HG02840 (cell line): Measurements from ENCODE around the gene TAAR2.
"Not testable (repeated sequence)": the region's sequence is repeated elsewhere in the genome, so short reads cannot be mapped to it uniquely, and the experiment has no call there.

Experiments used
- ATAC-seq: cut with Tn5 transposase; IDR thresholded peaks from one replicate; pipeline ENCODE4 v1.9.1; 2021; ENCODE audit warnings: mild to moderate bottlenecking, moderate library complexity, moderate number of reproducible peaks; ENCODE audit not compliant: unreplicated experiment, low FRiP score

TAAR2 gene, protein sequence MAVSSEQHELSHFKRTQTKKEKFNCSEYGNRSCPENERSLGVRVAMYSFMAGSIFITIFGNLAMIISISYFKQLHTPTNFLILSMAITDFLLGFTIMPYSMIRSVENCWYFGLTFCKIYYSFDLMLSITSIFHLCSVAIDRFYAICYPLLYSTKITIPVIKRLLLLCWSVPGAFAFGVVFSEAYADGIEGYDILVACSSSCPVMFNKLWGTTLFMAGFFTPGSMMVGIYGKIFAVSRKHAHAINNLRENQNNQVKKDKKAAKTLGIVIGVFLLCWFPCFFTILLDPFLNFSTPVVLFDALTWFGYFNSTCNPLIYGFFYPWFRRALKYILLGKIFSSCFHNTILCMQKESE

DNA sequence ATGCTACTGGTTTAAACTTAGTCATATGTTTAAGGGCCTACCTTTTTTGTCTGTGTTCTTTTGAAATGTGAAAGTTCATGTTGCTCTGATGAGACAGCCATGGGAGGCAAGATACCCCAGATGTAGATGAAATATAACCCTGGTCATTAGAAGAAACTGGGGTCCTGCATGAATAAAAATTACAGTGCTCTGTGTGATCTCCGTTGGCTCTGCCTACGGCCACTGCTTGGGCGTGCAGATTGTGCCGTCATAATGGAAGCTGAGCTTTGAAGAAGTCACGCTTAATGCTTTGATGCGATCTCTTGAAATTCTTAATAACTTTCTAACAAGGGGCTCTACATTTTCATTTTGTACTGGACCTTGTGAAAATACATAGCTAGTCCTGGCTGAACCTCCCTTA is at the start of gene TAAR2:
Gene TAAR2, minus strand, starts transcription at position 101 of the 400 bp plus-strand sequence. Its CDS starts 0 bp downstream, at position 101.
- no peak for ATAC-seq

DNA sequence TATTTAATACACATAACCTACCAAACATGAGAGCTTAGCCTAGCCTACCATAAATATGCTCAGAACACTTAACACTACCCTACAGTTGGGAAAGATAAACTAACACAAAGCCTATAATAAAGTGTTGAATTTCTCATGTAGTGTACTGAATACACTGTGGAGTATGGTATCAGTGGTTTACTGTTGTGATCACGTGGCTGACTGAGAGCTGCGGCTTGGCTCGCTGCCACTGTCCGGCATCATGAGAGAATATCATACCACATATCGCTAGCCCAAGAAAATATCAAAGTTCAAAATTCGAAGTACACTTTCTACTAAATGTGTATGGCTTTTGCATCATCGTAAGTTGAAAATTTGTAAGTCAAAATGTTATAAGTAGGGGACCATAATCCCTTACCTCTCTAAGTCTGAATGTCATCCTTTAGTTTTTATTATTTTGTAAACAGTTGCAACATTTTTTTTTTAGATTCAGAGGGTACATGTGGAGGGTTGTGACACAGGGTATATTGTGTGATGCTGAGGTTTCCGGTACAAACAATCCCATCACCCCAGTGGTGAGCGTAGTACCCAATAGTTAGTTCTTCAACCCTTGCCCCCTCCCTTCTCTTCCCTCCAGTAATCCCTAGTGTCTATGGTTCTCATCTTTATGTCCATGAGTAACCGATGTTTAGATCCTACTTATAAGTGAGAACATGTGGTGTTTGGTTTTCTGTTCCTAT is 49.5 kb upstream of the TAAR2 start:
- no peak for ATAC-seq

DNA sequence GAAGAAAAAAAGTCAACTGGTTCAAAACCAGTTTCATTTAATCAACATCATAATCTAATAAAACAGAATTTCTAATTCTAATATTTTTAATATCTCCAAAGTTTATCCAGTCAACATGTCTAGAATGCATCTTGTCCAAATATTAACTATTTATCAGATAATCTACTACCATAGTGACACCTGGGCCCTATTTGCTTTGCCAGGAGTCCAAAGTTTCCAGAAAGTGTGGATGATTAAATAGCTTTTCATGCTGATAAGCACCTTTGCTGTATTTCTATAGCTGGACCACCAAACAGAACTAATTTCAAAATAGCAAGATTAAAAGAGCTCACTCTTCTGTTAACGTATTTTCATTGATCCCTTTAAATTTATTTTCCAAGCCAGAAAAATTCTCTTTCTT is 47.2 kb upstream of the TAAR2 start:
- no peak for ATAC-seq

DNA sequence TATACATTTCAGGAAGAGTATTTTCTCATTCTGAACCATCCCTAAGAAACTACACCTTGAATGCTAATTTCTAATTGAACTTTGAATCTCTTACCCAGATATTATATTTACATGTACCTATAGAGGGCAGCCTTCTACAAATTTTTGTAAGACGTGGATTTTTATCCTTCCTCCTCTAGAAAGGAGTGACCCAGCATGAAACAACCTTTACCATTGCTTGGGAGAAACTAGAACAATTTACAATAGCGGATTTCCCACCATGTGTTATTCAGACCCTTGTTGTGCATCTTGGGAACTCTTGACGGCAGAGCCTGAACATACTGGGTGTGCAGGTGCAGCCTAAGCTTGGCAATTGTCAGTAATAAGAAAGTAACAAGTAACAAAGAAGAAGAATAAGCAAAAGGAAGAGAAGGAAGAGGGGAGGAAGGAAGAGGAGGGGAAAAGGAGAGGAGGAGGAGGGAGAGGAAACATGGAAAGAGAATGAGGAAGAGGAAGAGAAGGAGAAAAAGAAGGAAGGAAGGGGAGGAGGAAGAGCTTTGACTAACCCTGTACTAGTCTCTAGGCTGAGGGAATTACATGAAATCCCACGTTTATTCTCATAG is 45.7 kb upstream of the TAAR2 start:
- peak; percentile 74 for ATAC-seq

DNA sequence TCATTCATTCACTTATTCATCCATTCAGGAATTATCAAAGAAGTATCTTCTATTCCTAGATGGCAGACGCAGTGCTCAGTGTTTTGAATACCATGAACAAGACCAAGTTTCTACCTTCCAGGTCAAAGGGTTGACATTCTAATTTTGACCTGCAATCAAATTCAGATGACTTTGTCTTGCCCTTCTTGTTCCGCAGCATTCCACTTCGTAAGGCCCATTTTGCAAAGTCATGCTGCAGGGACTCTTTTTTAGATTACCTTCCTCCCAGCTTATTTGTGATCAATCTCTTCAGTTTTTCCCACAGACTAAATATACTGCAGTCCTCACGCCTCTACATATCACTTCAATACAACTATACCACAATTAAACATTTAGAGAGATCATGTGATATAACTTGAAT is 42.0 kb upstream of the TAAR2 start:
- ATAC-seq: no peak

DNA sequence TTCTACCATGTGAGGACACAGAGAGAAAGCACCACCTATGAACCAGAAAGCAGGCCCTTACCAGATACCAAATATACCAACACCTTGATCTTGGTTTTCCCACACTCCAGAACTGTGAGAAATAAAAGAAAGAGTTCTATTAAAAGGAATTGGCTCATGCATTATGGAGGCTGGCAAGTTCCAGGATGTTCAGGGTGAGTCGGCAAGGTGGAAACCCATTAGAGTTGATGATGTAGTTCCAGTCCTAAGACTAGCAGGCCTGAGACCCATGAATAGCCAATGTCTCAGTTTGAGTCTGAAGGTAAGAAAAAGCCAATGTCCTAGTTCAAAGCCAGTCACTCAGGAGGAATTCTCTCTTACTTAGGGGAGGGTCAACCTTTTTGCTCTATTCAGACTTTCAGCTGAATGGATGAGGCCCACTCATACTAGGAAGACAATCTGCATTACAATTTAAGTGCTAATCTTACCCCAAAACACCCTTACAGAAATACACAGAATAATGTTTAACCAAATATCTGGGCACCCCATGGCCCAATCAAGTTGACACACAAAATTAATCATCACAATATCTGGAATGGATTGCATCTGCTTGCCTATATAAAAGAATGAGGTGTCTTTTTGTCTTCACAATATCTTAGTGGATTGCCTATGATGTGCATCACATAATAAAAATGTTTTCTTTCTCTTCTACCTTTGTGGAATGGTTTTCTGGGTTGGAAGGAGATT is 40.4 kb upstream of the TAAR2 start:
- no peak for ATAC-seq

DNA sequence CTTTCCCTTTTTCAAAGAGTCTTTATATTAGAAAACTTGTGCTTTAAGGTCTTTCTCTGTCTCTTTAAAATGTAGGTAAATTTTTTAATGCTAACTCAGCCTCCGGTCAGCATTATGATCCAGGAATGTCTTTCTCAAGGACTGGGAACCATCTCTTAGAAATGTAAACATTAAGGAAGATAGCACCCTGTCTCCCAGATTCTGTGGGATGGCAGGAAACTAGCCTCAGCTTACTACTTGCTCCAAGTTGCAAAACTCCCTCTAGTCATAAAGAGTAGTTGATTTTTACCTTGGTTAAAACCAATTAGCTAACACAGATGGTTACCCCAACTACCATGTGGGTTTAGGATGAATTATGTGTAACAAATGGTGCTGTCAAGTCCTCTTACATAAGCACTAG is 39.6 kb upstream of the TAAR2 start:
- ATAC-seq: no peak

DNA sequence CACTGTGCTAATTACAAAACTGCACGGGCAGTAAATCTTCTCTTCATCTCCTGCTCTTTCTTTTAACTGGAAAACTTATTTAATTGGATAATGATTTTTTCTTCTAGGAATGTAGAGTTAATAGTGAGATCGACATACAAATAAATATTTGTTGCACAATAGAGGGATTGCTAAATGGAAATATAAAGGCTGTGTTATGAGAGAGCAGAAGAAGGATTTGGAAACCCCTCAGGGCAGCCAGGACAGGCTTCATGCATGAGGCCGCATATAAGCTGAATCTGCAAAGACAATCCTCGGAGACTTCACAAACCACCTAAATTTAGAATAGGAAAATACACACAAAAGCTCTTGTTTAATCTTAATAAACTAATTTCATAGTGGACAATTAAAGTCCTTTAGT is 37.8 kb upstream of the TAAR2 start:
- no peak for ATAC-seq

DNA sequence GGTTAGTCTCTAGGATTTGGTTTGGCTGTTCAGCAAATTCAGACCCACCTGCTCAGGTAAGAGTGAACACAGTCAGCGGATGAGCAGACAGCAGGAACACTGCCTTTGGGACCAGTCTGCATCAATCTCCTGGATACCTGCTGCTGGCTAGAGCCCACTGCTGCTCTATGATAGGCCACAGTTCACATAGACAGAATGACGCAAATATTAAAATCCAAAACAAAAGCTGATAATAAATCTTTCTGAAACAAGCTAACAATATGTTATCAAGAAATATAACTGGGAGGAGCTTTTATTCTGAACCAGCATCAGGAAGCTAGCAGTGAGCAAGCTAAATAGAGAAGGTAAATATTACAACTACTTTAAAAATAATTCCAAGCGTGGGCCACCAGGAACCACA is 35.0 kb upstream of the TAAR2 start, which contains the start of gene TAAR1:
Gene TAAR1, minus strand, starts transcription at position 101 of the 400 bp plus-strand sequence. CDS start 13,179 bp downstream, outside the sequence.
- no peak for ATAC-seq

DNA sequence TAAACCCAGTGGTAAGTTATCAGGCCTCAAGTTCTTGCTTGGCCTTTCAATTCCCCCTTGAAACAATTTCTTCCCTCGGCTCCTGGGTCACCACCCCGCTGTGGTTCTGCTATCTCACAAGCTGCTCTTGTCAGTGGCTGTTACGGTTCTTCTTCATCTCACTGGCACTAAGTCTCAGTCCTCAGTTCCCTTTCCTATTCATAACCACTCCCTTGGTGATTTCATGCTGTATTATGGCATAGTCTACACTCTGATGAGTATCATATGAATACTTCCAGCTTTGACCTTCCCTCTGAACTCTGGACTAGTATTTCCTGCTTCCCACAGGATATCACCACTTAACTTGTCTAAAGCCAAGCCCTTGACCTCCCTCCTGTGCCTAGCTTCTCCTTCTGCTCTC is 27.0 kb upstream of the TAAR2 start:
- ATAC-seq: no peak

DNA sequence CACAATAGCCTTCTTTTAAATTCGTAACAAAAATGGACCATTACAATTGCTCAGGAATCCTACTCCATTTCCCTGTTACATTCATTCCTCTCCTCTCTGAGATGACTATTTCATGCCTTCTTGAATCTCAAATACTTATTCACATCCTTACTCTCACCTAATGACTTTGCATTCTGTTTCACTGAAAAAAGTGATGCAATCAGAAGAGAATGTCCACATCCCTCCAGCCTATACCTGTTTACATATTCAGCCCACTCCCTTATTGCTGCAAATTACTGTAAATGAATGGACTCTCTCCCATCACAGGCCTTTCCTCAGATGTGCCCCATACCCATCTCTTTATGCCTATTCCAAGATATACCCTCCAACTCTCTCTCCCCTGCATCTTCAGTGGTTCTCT is 26.4 kb upstream of the TAAR2 start:
- no peak for ATAC-seq

DNA sequence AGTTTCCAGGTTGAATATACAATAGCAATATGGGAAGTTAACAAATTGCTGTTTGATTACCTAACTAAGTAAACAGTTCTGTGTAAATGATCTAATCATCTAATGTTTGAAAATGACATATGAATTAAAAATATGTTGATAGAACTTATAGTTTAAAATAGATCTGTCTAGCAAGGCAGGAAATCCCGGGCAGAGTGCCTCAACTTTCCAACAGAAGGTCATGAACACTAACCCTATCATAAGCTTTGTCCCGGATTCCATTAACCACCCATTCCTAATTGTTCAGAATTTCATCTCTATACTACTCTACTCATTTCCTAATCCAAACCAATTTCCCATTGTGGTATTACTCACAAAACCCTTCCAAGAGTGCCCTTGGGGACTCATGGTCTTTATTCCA is 24.8 kb upstream of the TAAR2 start:
- ATAC-seq: no peak

DNA sequence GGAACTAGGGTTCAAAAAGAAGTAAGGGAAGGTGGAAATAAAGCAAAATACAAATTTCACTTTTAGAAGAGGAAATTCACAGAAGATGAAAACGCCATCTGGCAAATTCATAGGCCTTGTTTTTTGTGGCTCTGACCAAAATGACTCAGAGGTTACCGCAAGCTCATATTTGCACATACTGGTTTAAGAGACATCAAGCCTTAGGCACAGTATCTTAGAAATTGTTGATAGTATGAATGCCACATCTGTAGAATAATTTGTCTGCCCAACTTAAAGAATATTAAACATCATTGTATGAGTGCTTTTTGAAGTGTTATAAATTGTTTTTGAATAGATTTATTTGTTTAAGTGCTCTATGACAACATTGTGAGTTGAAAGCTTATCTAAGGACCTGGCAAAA is 24.3 kb upstream of the TAAR2 start:
- ATAC-seq: peak; percentile 78

DNA sequence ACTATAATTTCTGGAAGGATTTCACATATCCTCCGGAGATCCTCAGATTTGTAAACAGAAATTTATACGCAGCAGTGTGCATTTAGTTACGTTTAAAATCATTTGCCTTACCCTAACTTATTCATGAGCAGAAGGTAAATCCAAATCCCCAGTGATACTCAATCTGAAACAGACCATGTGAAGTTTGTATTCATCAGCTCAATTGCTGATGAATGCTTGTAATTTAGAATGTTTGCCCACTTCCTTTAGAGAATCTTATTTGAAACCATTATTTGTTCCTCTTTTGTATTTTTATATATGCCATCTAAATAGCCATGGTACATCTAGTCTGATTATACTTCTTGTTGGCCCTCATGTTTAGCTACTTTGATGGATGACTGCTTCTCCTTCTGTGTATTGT is 19.5 kb upstream of the TAAR2 start:
- no peak for ATAC-seq

DNA sequence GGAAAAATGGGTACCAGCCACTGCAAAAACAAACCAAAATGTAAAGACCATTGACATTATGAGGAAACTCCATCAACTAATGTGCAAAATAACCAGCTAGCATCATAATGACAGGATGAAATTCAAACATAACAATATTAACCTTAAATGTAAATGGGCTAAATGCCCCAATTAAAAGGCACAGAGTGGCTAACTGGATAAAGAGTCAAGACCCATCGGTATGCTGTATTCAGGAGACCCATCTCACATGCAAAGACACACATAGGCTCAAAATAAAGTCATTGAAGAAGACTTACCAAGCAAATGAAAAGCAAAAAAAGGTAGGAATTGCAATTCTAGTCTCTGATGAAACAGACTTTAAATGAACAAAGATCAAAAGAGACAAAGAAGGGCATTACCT is 13.1 kb upstream of the TAAR2 start:
- ATAC-seq: not testable (repeated sequence)

DNA sequence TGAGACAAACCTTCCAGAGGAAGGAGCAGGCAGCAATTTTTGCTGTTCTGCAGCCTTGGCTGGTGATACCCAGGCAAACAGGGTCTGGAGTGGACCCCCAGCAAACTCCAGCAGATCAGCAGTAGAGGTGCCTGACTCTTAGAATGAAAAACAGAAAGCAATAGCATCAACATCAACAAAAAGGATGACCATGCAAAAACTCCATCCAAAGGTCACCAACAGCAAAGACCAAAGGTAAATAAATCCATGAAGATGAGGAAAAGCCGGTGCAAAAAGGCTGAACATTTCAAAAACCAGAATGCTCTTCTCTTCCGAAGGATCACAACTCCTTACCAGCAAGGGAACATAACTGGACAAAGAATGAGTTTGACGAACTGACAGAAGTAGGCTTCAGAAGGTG is 11.8 kb upstream of the TAAR2 start:
- ATAC-seq: not testable (repeated sequence)

DNA sequence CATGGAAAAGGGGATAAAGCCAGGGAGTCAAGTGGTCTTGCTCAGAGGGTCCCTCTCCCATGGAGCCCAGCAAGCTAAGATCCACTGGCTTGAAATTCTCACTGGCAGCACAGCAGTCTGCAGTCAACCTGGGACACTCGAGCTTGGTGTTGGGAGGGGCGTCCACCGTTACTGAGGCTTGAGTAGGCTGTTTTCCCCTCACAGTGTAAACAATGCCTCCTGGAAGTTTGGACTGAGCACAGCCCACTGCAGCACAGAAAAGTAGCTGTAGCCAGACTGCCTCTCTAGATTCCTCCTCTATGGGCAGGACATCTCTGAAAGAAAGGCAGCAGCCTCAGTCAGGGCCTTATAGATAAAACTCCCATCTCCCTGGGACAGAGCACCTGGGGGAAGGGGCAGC is 11.2 kb upstream of the TAAR2 start:
- ATAC-seq: not testable (repeated sequence)

DNA sequence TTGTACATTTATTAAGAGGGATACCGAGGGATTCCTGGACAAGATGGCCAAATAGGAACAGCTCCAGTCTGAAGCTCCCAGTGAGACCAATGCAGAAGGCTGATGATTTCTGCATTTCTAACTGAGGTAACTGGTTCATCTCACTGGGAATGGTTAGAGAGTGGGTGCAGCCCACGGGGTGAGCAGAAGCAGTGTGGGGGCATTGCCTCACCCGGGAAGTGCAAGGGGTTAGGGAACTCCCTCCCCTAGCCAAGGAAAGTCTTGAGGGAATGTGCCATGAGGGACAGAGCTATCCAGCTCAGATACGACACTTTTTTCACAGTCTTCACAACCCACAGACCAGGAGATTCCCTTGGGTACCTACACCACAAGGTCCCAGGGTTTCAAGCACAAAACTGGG is 10.7 kb upstream of the TAAR2 start:
- ATAC-seq: no peak

DNA sequence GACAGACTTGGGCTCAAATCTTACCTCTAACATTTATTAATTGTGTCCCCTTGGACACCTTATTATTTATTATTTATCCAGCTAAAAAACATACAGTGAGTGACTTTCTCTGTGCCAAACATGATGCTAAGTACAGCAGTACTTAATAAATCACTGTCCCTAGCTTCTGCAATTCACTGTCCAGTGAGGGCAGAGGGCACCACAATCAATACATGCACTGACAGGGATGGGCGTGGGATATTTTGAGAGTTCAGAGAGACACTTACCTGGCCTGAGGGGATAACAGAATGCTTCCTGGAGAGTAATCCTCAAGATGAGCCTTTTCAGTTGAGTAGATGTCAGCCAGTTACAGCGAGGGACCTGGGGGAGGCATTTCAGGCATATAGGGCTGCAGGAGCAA is 9.3 kb upstream of the TAAR2 start:
- ATAC-seq: no peak

DNA sequence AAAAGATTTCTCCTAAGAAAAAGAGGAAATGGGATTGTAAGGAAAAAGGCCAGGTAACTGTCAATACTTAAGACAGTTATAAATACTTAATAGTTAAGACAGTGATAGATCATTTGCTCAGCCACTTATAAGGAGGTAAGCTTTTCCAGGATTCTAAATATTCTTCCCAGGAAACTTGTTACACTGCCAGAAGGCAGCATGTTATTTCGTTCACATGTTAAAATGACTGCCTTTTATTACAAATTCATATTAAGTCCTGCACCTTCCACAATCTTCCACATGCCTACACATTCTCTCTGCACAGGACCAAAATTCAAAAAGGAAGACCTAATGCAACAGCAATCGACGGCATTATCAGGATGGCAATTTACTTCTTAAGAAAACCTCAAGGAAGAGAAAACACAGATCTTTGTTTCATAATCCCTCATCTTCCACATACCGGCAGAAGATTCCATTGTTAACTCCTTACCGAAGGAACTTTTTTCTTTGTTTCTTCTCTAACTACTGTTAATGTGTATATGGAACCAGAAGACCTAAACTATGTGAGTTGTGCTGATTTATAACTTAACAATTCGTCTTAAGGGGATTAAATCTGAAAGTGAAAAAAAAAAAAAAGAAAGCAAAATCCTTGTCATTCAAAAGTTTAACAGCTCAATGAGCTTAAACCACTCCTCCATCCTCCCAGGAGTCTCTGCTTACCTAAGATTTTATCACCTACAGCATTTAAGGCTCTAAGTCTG is 799 bp downstream of the TAAR2 start:
- ATAC-seq: no peak
